GM19043 (cell line): ENCODE measurements around the gene SH3GL1.

ENCODE experiments used
- ATAC-seq: cut with Tn5 transposase; IDR thresholded peaks from one replicate; pipeline ENCODE4 v1.9.1; 2021; ENCODE audit warnings: low read depth; ENCODE audit not compliant: unreplicated experiment

The SH3GL1 gene

GRCh38 chr19:4378886-4379285 lies 21.5 kb downstream of the SH3GL1 start:
- ATAC-seq, result no peak

- no peak for ATAC-seq
Observed at GRCh38 chr19:4376991-4377781, 23.2 kb downstream of the SH3GL1 start.

- ATAC-seq, result no peak
Observed at GRCh38 chr19:4376671-4376990, 23.7 kb downstream of the SH3GL1 start.

- ATAC-seq, result no peak
Observed at GRCh38 chr19:4376028-4376670, 24.2 kb downstream of the SH3GL1 start.

- no peak for ATAC-seq
Observed at GRCh38 chr19:4375164-4376027, 25.0 kb downstream of the SH3GL1 start.

GRCh38 chr19:4374498-4375163 lies 25.7 kb downstream of the SH3GL1 start:
- no peak for ATAC-seq

GRCh38 chr19:4373601-4374497 lies 26.5 kb downstream of the SH3GL1 start:
- no peak for ATAC-seq

GRCh38 chr19:4373013-4373367 lies 27.4 kb downstream of the SH3GL1 start:
- no peak for ATAC-seq

- no peak for ATAC-seq
Observed at GRCh38 chr19:4372165-4373012, 28.0 kb downstream of the SH3GL1 start.

GRCh38 chr19:4371247-4372164 lies 28.8 kb downstream of the SH3GL1 start:
- ATAC-seq, result no peak

- no peak for ATAC-seq
Observed at GRCh38 chr19:4370418-4371041, 29.8 kb downstream of the SH3GL1 start.

GRCh38 chr19:4369888-4370260 lies 30.5 kb downstream of the SH3GL1 start:
- no peak for ATAC-seq

GRCh38 chr19:4369109-4369887 lies 31.0 kb downstream of the SH3GL1 start:
- ATAC-seq, result peak; percentile 64

- no peak for ATAC-seq
Observed at GRCh38 chr19:4368128-4368820, 32.1 kb downstream of the SH3GL1 start.

GRCh38 chr19:4367781-4368127 lies 32.6 kb downstream of the SH3GL1 start:
- ATAC-seq, result no peak

GRCh38 chr19:4367336-4367723 lies 33.0 kb downstream of the SH3GL1 start:
- no peak for ATAC-seq
